Fibroblast of lung (primary cell): ENCODE results near the gene ADAMTS3. TPM values are rescaled to one million over a fixed set of nuclear protein-coding genes. Genes with fewer than 3 reads are reported as not detected.
A peak's percentile ranks its signal among the peaks of the same experiment; 100 is the strongest.

ENCODE experiments used
- DNase-seq, 2 donors: peaks; one replicate each; pipeline versions ENCODE4 v3.0.0 to v3.0.0-alpha.2; 2010; ENCODE audit warnings: low read depth in 2 of 2
- H2AFZ ChIP-seq: 2 replicates; pipeline ENCODE4 v1.5.1; 2012; ENCODE audit warnings: low read length, control low read depth, inconsistent platforms
- H3K27ac ChIP-seq: 2 replicates; pipeline ENCODE4 v1.5.1; 2011; ENCODE audit warnings: low read length, control low read depth; ENCODE audit not compliant: insufficient read depth
- H3K27me3 ChIP-seq: 2 replicates; pipeline ENCODE4 v1.5.1; 2011; ENCODE audit warnings: mild to moderate bottlenecking, low read length; ENCODE audit not compliant: control insufficient read depth, insufficient read depth
- H3K36me3 ChIP-seq: 2 replicates; pipeline ENCODE4 v1.5.1; 2011; ENCODE audit warnings: low read length; ENCODE audit not compliant: control insufficient read depth, insufficient read depth
- H3K4me1 ChIP-seq: 2 replicates; pipeline ENCODE4 v1.5.1; 2011; ENCODE audit warnings: low read length; ENCODE audit not compliant: control insufficient read depth, insufficient read depth; ENCODE audit errors: extremely low read depth
- H3K4me2 ChIP-seq: 2 replicates; pipeline ENCODE4 v1.5.1; 2011; ENCODE audit warnings: low read length, control low read depth; ENCODE audit not compliant: insufficient read depth; ENCODE audit errors: extremely low read depth
- H3K4me3 ChIP-seq, 4 experiments: fragments of 200-600 bp in 1 of 4; sonication (generic) in 1 of 4; replicated peaks in 1 of 4; 2 replicates each; pipeline ENCODE4 v1.5.1; 2011 to 2016; ENCODE audit warnings: low read length in 4 of 4, low read depth in 3 of 4, mild to moderate bottlenecking in 3 of 4, control low read depth in 2 of 4, inconsistent platforms in 1 of 4, mixed read lengths in 1 of 4; ENCODE audit not compliant: insufficient read depth in 1 of 4; ENCODE audit errors: control extremely low read depth in 1 of 4
- H3K79me2 ChIP-seq: 2 replicates; pipeline ENCODE4 v1.5.1; 2012; ENCODE audit warnings: mild to moderate bottlenecking, low read length, inconsistent platforms; ENCODE audit not compliant: control insufficient read depth, insufficient read depth
- H3K9ac ChIP-seq: 2 replicates; pipeline ENCODE4 v1.5.1; 2011; ENCODE audit warnings: mild to moderate bottlenecking, low read length, control low read depth; ENCODE audit not compliant: insufficient read depth
- H3K9me3 ChIP-seq: 2 replicates; pipeline ENCODE4 v1.5.1; 2012; ENCODE audit warnings: low read depth, low read length; ENCODE audit not compliant: control insufficient read depth, insufficient read depth
- H4K20me1 ChIP-seq: 2 replicates; pipeline ENCODE4 v1.5.1; 2011; ENCODE audit warnings: low read length; ENCODE audit not compliant: control insufficient read depth, insufficient read depth; ENCODE audit errors: extremely low read depth
- CTCF ChIP-seq, 2 donors: IDR thresholded peaks in 1 of 2; conservative IDR thresholded peaks in 1 of 2; 1 replicate in 1 of 2; 2 replicates in 1 of 2; pipeline ENCODE4 v1.5.1; 2011 to 2012; ENCODE audit warnings: low read length in 2 of 2, control low read depth in 1 of 2, inconsistent platforms in 1 of 2, low read depth in 1 of 2, mild to moderate bottlenecking in 1 of 2
- EZH2 ChIP-seq: IDR thresholded peaks from 2 replicates; pipeline ENCODE4 v1.5.1; 2012; ENCODE audit warnings: low read length, control low read depth, mild to moderate bottlenecking; ENCODE audit errors: missing control alignments
- polyA plus RNA-seq, 2 donors: library from polyadenylated mRNA; depleted of rRNA in 1 of 2; stranded (reverse) in 1 of 2; unstranded in 1 of 2; fragments of >200 nt; gene quantifications; 2 replicates each; pipeline ENCODE4 v1.2.1, GENCODE V29; 2011 to 2012; ENCODE audit warnings: missing spikeins in 1 of 2
- total RNA-seq: library from RNA; depleted of rRNA; stranded (reverse); fragments of >200 nt; gene quantifications from 2 replicates; pipeline ENCODE4 v1.2.1, GENCODE V29; 2014

Gene ADAMTS3
- total and polyA plus RNA-seq, 2 donors (not counting 1 experiment from before 2014, with no cell fraction given), result 0.86 to 2.1 TPM

- no peaks in the 10 kb centered on the region for H3K9me3 ChIP-seq
- no peaks in the 10 kb centered on the region for H3K27me3 ChIP-seq
- no peak overlapping the region for H3K4me2 ChIP-seq
- H3K4me1 ChIP-seq, result no peaks in the 10 kb centered on the region
- no peaks in the 10 kb centered on the region for H3K79me2 ChIP-seq
- no peak overlapping the region for H3K4me3 ChIP-seq
- no peak overlapping the region for H2AFZ ChIP-seq
- H3K9ac ChIP-seq, result no peak overlapping the region
- H3K27ac ChIP-seq, result no peak overlapping the region
- TF ChIP-seq CTCF (conservative IDR thresholded peaks at IDR 0.05 in 1 of 2, IDR thresholded peaks at IDR 0.05 in 1 of 2; ENCODE audit: low read depth in 1 of 2, low read length in 2 of 2) (no peak), EZH2 (no peak)
- H3K36me3 ChIP-seq, result no peaks in the 10 kb centered on the region
- DNase-seq, result peak in 1 of 2 donors; percentile 21
- H4K20me1 ChIP-seq, result no peaks in the 10 kb centered on the region
Observed at GRCh38 chr4:72300126-72300525, 268.9 kb downstream of the ADAMTS3 start.

GRCh38 chr4:72295966-72296557, 273.0 kb downstream of the ADAMTS3 start:
- Histone ChIP-seq H3K9me3 (no peaks in the 10 kb centered on the region), H3K27me3 (no peaks in the 10 kb centered on the region), H3K79me2 (no peaks in the 10 kb centered on the region), H3K27ac (no peak overlapping the region), H2AFZ (no peak overlapping the region), H4K20me1 (no peaks in the 10 kb centered on the region), H3K4me1 (no peaks in the 10 kb centered on the region), H3K36me3 (no peaks in the 10 kb centered on the region), H3K9ac (no peak overlapping the region), H3K4me3 (no peak overlapping the region), H3K4me2 (no peak overlapping the region)
- TF ChIP-seq CTCF (conservative IDR thresholded peaks at IDR 0.05 in 1 of 2, IDR thresholded peaks at IDR 0.05 in 1 of 2; ENCODE audit: low read depth in 1 of 2, low read length in 2 of 2), result peak; percentile 48 to 65
- TF ChIP-seq EZH2, result no peak
- peak; percentile 55 to 74 for DNase-seq

DNA sequence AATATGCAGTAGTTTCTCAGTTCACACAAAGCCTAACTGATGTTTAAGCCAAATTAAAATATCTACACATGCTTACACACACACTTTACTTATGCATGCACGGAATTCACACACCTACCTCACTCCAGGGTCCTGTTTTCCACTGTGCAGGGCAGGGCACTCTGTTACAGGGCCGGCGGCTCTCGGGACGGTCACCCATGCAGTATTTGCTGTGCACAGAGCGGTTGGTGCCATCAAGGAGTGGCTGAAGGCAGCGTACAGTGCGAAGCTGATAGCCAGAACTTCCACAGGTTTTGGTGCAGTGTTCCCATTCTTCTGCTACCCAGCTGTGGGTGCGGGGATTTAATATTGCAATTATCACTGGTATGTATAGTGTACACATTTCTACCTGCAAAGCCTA, 278.3 kb downstream of the ADAMTS3 start:
- H3K36me3 ChIP-seq, result no peaks in the 10 kb centered on the region
- no peaks in the 10 kb centered on the region for H3K9me3 ChIP-seq
- DNase-seq, result no peak
- H3K4me3 ChIP-seq, result no peak overlapping the region
- no peak overlapping the region for H3K9ac ChIP-seq
- no peaks in the 10 kb centered on the region for H3K79me2 ChIP-seq
- H2AFZ ChIP-seq, result no peak overlapping the region
- TF ChIP-seq EZH2 (no peak), CTCF (conservative IDR thresholded peaks at IDR 0.05 in 1 of 2, IDR thresholded peaks at IDR 0.05 in 1 of 2; ENCODE audit: low read depth in 1 of 2, low read length in 2 of 2) (no peak)
- H3K4me1 ChIP-seq, result no peaks in the 10 kb centered on the region
- no peaks in the 10 kb centered on the region for H4K20me1 ChIP-seq
- no peaks in the 10 kb centered on the region for H3K27me3 ChIP-seq
- no peak overlapping the region for H3K27ac ChIP-seq
- no peak overlapping the region for H3K4me2 ChIP-seq
